A549 (cell line): ENCODE results near the gene UFC1.

ENCODE experiments used
- JUNB ChIP-seq: fragments of >200 bp; sonication (Bioruptor Twin); formaldehyde crosslinking; IDR thresholded peaks from 2 replicates; pipeline ENCODE4 v1.6.1; 2016
- TF ChIP-seq, protein P1 (sequence below): fragments of >200 bp; sonication (Bioruptor Twin); formaldehyde crosslinking; IDR thresholded peaks from 3 replicates; pipeline ENCODE4 v1.5.1; 2016
- TF ChIP-seq, protein P2 (sequence below): fragments of 150-350 bp; IDR thresholded peaks from 2 replicates; pipeline ENCODE4 v1.6.1; 2014; ENCODE audit warnings: low read depth, mild to moderate bottlenecking, low read length

DNA sequence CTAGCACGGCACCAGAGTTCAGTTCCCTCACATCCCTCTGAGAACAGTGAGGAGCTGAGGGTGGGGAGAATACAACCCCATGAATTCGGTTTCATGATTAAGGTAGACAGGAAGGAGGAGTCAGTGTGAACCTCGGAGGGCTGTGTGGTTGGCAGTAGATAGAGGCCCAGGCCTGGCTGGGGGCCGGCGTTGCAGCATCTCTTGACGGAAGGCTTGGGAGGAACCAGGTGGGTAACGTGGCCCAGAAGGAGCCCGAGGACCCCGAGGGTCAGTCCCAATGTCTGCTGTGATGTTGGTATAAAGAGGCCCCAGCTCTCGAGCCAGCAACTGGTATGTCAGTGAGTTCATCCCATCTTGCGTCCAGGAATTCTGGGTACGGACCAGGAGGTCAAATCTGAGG is 17.9 kb downstream of the UFC1 start:
- TF ChIP-seq, protein P1, sequence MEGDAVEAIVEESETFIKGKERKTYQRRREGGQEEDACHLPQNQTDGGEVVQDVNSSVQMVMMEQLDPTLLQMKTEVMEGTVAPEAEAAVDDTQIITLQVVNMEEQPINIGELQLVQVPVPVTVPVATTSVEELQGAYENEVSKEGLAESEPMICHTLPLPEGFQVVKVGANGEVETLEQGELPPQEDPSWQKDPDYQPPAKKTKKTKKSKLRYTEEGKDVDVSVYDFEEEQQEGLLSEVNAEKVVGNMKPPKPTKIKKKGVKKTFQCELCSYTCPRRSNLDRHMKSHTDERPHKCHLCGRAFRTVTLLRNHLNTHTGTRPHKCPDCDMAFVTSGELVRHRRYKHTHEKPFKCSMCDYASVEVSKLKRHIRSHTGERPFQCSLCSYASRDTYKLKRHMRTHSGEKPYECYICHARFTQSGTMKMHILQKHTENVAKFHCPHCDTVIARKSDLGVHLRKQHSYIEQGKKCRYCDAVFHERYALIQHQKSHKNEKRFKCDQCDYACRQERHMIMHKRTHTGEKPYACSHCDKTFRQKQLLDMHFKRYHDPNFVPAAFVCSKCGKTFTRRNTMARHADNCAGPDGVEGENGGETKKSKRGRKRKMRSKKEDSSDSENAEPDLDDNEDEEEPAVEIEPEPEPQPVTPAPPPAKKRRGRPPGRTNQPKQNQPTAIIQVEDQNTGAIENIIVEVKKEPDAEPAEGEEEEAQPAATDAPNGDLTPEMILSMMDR: no peak
- TF ChIP-seq, protein P2, sequence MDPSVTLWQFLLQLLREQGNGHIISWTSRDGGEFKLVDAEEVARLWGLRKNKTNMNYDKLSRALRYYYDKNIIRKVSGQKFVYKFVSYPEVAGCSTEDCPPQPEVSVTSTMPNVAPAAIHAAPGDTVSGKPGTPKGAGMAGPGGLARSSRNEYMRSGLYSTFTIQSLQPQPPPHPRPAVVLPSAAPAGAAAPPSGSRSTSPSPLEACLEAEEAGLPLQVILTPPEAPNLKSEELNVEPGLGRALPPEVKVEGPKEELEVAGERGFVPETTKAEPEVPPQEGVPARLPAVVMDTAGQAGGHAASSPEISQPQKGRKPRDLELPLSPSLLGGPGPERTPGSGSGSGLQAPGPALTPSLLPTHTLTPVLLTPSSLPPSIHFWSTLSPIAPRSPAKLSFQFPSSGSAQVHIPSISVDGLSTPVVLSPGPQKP: no peak
- TF ChIP-seq JUNB: no peak
